Mesodermal cell (in vitro differentiated cells): ENCODE data around the gene KLK8.
"Not testable (repeated sequence)": the region's sequence is repeated elsewhere in the genome, so short reads cannot be mapped to it uniquely, and the experiment has no call there.

Experiments used
- H3K27ac ChIP-seq: 2 replicates; pipeline ENCODE4 v1.7.0; 2013; ENCODE audit warnings: mild to moderate bottlenecking, low read depth, low read length, moderate library complexity; ENCODE audit not compliant: severe bottlenecking
- H3K36me3 ChIP-seq: 2 replicates; pipeline ENCODE4 v1.7.1; 2013; ENCODE audit warnings: mild to moderate bottlenecking, low read length, moderate library complexity; ENCODE audit not compliant: control insufficient read depth, insufficient read depth
- H3K4me1 ChIP-seq: one replicate; pipeline ENCODE4 v1.7.1; 2013; ENCODE audit warnings: mild to moderate bottlenecking, low read length; ENCODE audit not compliant: insufficient read depth, control insufficient read depth, poor library complexity, severe bottlenecking
- H3K4me3 ChIP-seq: 2 replicates; pipeline ENCODE4 v1.7.0; 2013; ENCODE audit warnings: low read length, control low read depth, mild to moderate bottlenecking; ENCODE audit not compliant: insufficient read depth, poor library complexity, severe bottlenecking; ENCODE audit errors: extremely low read depth
- H3K9me3 ChIP-seq: 2 replicates; pipeline ENCODE4 v1.7.1; 2013; ENCODE audit warnings: mild to moderate bottlenecking, low read length, moderate library complexity; ENCODE audit not compliant: control insufficient read depth
- WGBS, 2 experiments: methylation state at CpG; one replicate each; pipeline ENCODE4 v1.1.5; 2013; ENCODE audit warnings: missing lambda C conversion rate in 2 of 2; ENCODE audit not compliant: insufficient coverage in 2 of 2; 5-methylcytosine and 5-hydroxymethylcytosine counted together

Gene KLK8

GRCh38 chr19:50969810-50970209 is 31.6 kb downstream of the KLK8 start:
- not testable (repeated sequence) for H3K4me1 ChIP-seq, H3K36me3 ChIP-seq, H3K9me3 ChIP-seq, H3K4me3 ChIP-seq, H3K27ac ChIP-seq
- WGBS, 2 experiments = 85 to 97% methylated on average over 2 to 3 of the region's 3 CpGs

- Histone ChIP-seq H3K9me3 (no peaks in the 10 kb centered on the region), H3K4me1 (peaks cover 6% of the 10 kb centered on the region), H3K27ac (no peak within 1 kb of the TSS), H3K4me3 (no peak within 1 kb of the TSS), H3K36me3 (no peaks in the 10 kb centered on the region)
- WGBS, 2 experiments = 82 to 89% methylated on average over 17 to 19 of the region's 19 CpGs
Measured at GRCh38 chr19:50969413-50969760, 32.0 kb downstream of the KLK8 start, which contains the start of gene KLK6. Gene KLK6, minus strand, starts transcription at chr19:50969591. Its CDS starts 1,487 bp downstream, at chr19:50968104.

- H3K9me3 ChIP-seq = no peaks in the 10 kb centered on the region
- H3K4me1 ChIP-seq = peaks cover 6% of the 10 kb centered on the region
- no peak overlapping the region for H3K4me3 ChIP-seq
- 66 to 85% methylated on average over 4 to 5 of the region's 7 CpGs for WGBS, 2 experiments
- H3K27ac ChIP-seq = no peak overlapping the region
- H3K36me3 ChIP-seq = no peaks in the 10 kb centered on the region
Measured at GRCh38 chr19:50968716-50969412, 32.5 kb downstream of the KLK8 start.

- Histone ChIP-seq H3K4me1 (peaks cover 6% of the 10 kb centered on the region), H3K27ac (no peak overlapping the region), H3K9me3 (no peaks in the 10 kb centered on the region), H3K4me3 (no peak overlapping the region), H3K36me3 (no peaks in the 10 kb centered on the region)
- WGBS, 2 experiments = 66 to 69% methylated on average over 13 to 15 of the region's 20 CpGs
Measured at GRCh38 chr19:50967929-50968715, 33.3 kb downstream of the KLK8 start.

GRCh38 chr19:50964266-50964665 is 37.1 kb downstream of the KLK8 start:
- no peaks in the 10 kb centered on the region for H3K36me3 ChIP-seq

GRCh38 chr19:50963381-50963780 is 38.0 kb downstream of the KLK8 start:
- Histone ChIP-seq H3K4me1 (no peaks in the 10 kb centered on the region), H3K36me3 (no peaks in the 10 kb centered on the region), H3K27ac (no peak overlapping the region), H3K4me3 (no peak overlapping the region), H3K9me3 (no peaks in the 10 kb centered on the region)
- 84 to 90% methylated on average over 6 of the region's 6 CpGs for WGBS, 2 experiments

More at GRCh38 chr19:50964266-50964665, 37.1 kb downstream of the KLK8 start:
- Histone ChIP-seq H3K4me1 (peaks cover 6% of the 10 kb centered on the region), H3K27ac (no peak overlapping the region), H3K4me3 (no peak overlapping the region), H3K9me3 (no peaks in the 10 kb centered on the region)
- whole genome bisulfite sequencing, 2 experiments = 100% methylated on average over 2 of the region's 3 CpGs; no CpG with 5 or more reads in 1 of the 2 experiments

GRCh38 chr19:50962245-50962644 is 39.2 kb downstream of the KLK8 start:
- Histone ChIP-seq H3K27ac (no peak overlapping the region), H3K4me3 (no peak overlapping the region), H3K4me1 (no peaks in the 10 kb centered on the region), H3K9me3 (no peaks in the 10 kb centered on the region), H3K36me3 (no peaks in the 10 kb centered on the region)
- 82 to 83% methylated on average over 1 of the region's 1 CpG for WGBS, 2 experiments

- 42 to 64% methylated on average over 4 to 6 of the region's 9 CpGs for WGBS, 2 experiments
- H3K27ac ChIP-seq = no peak overlapping the region
- H3K4me3 ChIP-seq = no peak overlapping the region
- no peaks in the 10 kb centered on the region for H3K4me1 ChIP-seq
- H3K36me3 ChIP-seq = no peaks in the 10 kb centered on the region
- no peaks in the 10 kb centered on the region for H3K9me3 ChIP-seq
Measured at GRCh38 chr19:50959731-50960500, 41.5 kb downstream of the KLK8 start.

GRCh38 chr19:50957587-50957986 is 43.8 kb downstream of the KLK8 start:
- WGBS, 2 experiments = 83 to 84% methylated on average over 8 of the region's 8 CpGs

GRCh38 chr19:50952910-50953309 is 48.5 kb downstream of the KLK8 start, which contains the start of gene KLK5:
Gene KLK5, minus strand, starts transcription at chr19:50953038. Its CDS starts 381 bp downstream, at chr19:50952657.
- Histone ChIP-seq H3K9me3 (no peaks in the 10 kb centered on the region), H3K36me3 (no peaks in the 10 kb centered on the region), H3K27ac (no peak within 1 kb of the TSS), H3K4me1 (no peaks in the 10 kb centered on the region), H3K4me3 (no peak within 1 kb of the TSS)
- 38 to 50% methylated on average over 4 of the region's 7 CpGs for WGBS, 2 experiments

More at GRCh38 chr19:50957587-50957986, 43.8 kb downstream of the KLK8 start:
- Histone ChIP-seq H3K4me3 (no peak overlapping the region), H3K27ac (no peak overlapping the region), H3K36me3 (no peaks in the 10 kb centered on the region), H3K9me3 (no peaks in the 10 kb centered on the region), H3K4me1 (no peaks in the 10 kb centered on the region)
